HUES6 (cell line): ENCODE results near the gene RNU5D-1.

Experiments used
- H3K27ac ChIP-seq: 2 replicates; pipeline ENCODE4 v1.7.0; 2013; ENCODE audit warnings: low read depth, mild to moderate bottlenecking, low read length, inconsistent platforms
- H3K27me3 ChIP-seq: 2 replicates; pipeline ENCODE4 v1.6.1; 2013; ENCODE audit warnings: low read length; ENCODE audit not compliant: control insufficient read depth, insufficient read depth
- H3K36me3 ChIP-seq: 2 replicates; pipeline ENCODE4 v1.6.1; 2013; ENCODE audit warnings: low read length; ENCODE audit not compliant: control insufficient read depth, insufficient read depth
- H3K4me1 ChIP-seq: 2 replicates; pipeline ENCODE4 v1.6.1; 2013; ENCODE audit warnings: low read length; ENCODE audit not compliant: control insufficient read depth, insufficient read depth
- H3K4me3 ChIP-seq: 2 replicates; pipeline ENCODE4 v1.5.1; 2013; ENCODE audit warnings: low read depth, low read length
- H3K9ac ChIP-seq: one replicate; pipeline ENCODE4 v1.6.1; 2013; ENCODE audit warnings: mild to moderate bottlenecking, low read length
- H3K9me3 ChIP-seq: 2 replicates; pipeline ENCODE4 v1.6.1; 2013; ENCODE audit warnings: low read depth, low read length; ENCODE audit not compliant: control insufficient read depth, insufficient read depth

Gene RNU5D-1

DNA sequence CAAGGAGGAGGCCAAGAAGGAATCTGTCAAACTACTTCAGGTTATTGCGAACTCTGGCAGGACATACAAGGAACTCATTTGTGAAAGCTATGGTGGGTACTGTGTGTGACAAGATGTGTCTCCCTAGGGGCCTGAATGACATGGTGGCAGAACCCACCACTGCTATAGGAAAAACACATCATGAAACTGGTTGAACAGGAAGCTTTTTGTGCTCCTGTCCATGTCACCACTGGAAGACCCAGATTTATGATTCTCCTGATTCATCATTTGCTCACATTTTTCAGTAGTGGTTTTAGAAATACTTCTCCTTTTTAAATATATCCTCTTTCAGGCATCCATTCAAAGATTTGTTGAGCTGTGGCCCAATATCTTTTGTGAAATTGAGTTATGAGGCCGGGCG is 32.8 kb downstream of the RNU5D-1 start:
- Histone ChIP-seq H3K4me3 (no peak overlapping the region), H3K9ac (no peak overlapping the region), H3K27ac (no peak overlapping the region), H3K4me1 (no peaks in the 10 kb centered on the region), H3K27me3 (no peaks in the 10 kb centered on the region), H3K9me3 (no peaks in the 10 kb centered on the region), H3K36me3 (no peaks in the 10 kb centered on the region)

DNA sequence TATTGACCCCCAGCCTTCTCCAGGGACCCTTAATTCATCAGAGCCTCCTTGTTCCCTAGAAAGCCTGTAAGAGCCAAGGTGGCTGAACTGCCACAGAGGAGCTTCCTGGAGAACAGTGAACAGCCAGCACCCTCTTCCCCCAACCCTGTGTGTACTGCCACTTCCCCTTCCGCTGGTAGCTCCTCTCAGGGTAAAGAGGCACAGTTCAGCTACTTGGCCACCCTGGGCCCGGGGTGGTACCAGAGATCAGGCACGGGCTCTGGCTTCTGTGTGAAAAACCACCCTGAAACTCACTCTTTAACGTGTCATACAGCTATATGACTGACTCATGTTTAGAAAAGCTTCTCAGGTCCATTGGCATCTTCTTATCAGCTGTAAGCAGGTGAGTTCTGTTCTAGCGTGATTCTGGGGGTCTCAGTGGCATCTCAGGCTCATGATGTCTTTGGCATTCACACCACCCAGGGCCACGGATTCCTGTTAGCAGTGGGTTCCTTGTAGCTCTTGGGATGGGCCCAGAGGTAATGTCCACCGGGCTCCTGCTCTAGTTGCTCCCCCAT is 34.1 kb downstream of the RNU5D-1 start:
- Histone ChIP-seq H3K27ac (no peak overlapping the region), H3K9me3 (no peaks in the 10 kb centered on the region), H3K4me3 (no peak overlapping the region), H3K27me3 (no peaks in the 10 kb centered on the region), H3K9ac (no peak overlapping the region), H3K36me3 (no peaks in the 10 kb centered on the region), H3K4me1 (no peaks in the 10 kb centered on the region)

DNA sequence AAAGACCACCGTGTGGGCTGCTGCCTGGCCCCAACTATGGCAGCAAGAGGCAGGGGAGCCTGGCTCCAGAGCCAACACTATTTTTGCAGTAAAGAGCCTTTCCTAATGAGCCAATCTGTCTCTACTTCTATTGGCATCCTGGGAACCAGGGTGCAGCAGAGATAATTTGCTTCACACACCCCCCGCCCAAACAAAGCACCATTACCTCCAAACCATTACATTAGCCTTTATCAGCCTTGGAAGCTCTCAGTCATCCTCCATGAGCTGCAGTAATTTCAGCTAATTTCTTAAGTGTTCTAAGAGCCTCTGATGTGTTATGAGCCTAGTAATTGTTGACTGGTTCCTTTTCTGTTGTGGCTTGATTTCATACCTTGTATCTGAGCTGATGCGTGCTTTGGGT is 34.9 kb downstream of the RNU5D-1 start:
- no peak overlapping the region for H3K27ac ChIP-seq
- no peaks in the 10 kb centered on the region for H3K27me3 ChIP-seq
- no peaks in the 10 kb centered on the region for H3K9me3 ChIP-seq
- H3K4me1 ChIP-seq = no peaks in the 10 kb centered on the region
- no peak overlapping the region for H3K9ac ChIP-seq
- no peak overlapping the region for H3K4me3 ChIP-seq
- no peaks in the 10 kb centered on the region for H3K36me3 ChIP-seq

DNA sequence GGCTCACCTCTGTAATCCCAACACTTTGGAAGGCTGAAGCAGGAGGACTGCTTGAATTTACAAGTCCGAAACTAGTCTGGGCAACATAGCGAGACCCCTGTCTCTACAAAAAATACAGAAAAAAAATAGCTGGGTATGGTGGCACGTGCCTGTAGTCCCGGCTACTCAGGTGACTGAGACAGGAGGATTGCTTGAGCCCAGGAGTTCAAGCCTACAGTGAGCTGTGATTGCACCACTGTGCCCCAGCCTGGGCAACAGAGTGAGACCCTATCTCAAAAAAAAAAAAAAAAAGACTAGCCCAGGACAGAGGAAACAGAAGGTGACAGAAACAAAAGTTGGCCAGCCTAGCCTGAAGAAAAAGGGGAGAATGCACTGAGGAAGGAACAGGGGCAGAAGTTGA is 35.3 kb downstream of the RNU5D-1 start:
- Histone ChIP-seq H3K36me3 (no peaks in the 10 kb centered on the region), H3K9ac (no peak overlapping the region), H3K4me3 (no peak overlapping the region), H3K9me3 (no peaks in the 10 kb centered on the region), H3K27me3 (no peaks in the 10 kb centered on the region), H3K4me1 (no peaks in the 10 kb centered on the region), H3K27ac (no peak overlapping the region)

DNA sequence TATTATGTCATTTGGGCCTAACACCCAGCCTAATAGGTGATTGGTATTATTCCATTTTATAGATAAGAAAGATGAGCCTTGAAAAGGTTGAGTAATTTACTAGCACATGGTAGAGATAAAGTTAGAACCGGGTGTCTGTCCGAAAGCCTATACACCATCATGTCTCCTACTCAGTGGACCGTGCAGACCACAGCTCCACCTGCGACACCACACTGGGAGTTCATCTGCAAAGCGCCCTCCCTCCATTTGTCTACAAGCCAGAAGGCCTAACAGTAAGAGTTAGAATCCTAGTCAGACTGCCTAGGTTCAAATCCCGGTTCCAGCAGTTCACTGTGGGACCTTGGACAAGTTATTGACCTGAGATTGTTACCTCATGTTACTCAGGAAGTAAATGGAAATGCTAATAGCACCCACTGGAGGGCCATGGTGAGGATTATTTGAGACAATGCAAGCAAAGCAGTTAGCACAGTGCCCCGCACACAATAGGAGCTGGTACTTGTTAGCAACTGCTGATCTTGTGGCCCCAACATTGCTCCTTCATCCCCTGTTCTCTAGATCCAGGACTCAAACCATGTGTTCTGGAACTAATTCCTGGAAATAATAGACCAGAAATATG is 36.0 kb downstream of the RNU5D-1 start:
- Histone ChIP-seq H3K4me1 (no peaks in the 10 kb centered on the region), H3K4me3 (no peak overlapping the region), H3K36me3 (no peaks in the 10 kb centered on the region), H3K9me3 (no peaks in the 10 kb centered on the region), H3K9ac (no peak overlapping the region), H3K27ac (no peak overlapping the region), H3K27me3 (no peaks in the 10 kb centered on the region)

DNA sequence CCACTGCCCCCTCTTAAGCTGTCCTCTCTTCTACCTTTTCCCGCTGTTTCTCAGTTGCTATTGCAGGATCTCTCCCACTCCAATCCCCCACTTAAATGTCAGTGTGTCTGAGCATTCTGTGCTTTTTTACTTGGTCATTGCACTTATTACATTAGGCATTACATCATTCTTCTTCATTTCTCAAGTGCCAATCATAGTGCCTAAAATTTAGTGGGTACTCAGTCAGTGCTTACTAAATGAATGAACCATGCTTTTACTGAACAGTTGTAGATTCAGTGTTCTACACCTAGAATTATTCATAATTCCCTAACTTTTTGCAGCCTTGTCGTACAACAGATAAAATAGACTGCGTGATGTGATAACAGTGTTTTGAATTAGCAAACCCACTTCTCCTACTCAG is 37.1 kb downstream of the RNU5D-1 start:
- H3K4me1 ChIP-seq = peaks cover 8% of the 10 kb centered on the region; the same call in 1 of the 2 replicates
- no peak overlapping the region for H3K9ac ChIP-seq

DNA sequence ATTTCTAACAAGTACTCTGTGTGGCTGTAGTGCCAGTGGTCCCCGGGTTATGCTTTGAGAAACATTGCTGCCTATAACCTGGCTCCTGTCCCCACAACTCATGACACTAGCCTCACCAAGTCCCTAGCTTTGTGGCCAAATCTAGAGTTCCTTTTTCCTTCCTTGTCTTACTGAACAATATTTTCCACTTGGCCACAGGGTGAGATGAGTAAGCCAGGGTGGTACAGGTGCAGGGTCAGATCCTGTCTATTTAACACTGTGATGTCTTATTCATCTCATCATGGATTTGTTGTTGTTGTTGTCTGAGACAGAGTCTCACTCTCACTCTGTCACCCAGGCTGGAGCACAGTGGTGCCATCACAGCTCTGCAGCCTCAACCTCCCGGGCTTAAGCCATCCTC is 37.8 kb downstream of the RNU5D-1 start:
- no peak overlapping the region for H3K4me3 ChIP-seq
- H3K27me3 ChIP-seq = no peaks in the 10 kb centered on the region
- no peak overlapping the region for H3K27ac ChIP-seq
- no peaks in the 10 kb centered on the region for H3K36me3 ChIP-seq
- H3K4me1 ChIP-seq = peaks cover 13% of the 10 kb centered on the region; the same call in 1 of the 2 replicates
- H3K9me3 ChIP-seq = no peaks in the 10 kb centered on the region
- no peak overlapping the region for H3K9ac ChIP-seq

More for the DNA sequence above, 37.1 kb downstream of the RNU5D-1 start:
- no peaks in the 10 kb centered on the region for H3K36me3 ChIP-seq
- no peak overlapping the region for H3K4me3 ChIP-seq
- no peaks in the 10 kb centered on the region for H3K27me3 ChIP-seq
- H3K9me3 ChIP-seq = no peaks in the 10 kb centered on the region
- H3K27ac ChIP-seq = no peak overlapping the region

DNA sequence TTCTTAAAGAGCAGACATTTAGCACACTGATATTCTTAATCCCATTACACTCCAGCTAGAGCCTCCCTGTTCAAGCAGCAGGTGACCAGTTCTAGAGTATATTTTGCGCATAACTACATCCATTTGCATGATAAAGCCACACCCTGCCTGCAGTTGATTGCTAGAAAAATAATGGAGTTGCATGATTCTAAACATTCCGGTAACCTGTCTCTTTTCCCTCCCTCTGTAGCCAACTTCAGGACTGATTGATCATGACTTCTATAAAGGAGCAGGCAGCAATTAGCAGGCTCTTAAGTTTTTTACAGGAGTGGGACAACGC is 41.6 kb downstream of the RNU5D-1 start:
- Histone ChIP-seq H3K4me1 (peaks cover 17% of the 10 kb centered on the region; the same call in 1 of the 2 replicates), H3K4me3 (no peak overlapping the region), H3K27ac (no peak overlapping the region), H3K9ac (no peak overlapping the region), H3K36me3 (no peaks in the 10 kb centered on the region), H3K9me3 (no peaks in the 10 kb centered on the region), H3K27me3 (no peaks in the 10 kb centered on the region)

DNA sequence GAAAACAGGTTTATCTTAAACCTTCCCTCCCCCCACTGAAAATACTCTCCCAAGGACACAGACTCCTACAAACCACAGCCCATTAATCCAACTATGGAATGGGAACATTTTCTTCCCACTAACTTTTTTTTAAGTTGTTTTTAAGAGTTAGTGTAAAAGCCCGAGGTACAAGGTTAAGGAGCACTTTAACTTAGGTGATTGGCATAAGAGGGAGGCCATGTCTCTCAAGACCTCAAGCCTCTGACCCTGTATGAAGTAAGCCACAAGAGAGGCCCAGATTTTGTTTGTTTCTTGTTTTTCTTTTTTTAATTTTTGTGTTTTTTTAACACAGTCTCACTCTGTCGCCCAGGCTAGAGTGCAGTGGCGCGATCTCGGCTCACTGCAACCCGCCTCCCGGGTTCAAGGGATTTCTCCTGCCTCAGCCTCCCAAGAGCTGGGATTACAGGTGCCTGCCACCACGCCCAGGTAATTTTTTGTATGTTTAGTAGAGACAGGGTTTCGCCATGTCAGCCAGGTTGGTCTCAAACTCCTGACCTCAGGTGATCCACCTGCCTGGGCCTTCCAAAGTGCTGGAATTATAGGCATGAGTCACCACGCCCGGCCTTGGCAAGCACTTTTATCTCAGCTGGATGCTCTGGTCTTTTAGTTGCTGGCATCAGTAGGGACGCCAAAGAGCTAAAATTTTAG is 42.1 kb downstream of the RNU5D-1 start:
- Histone ChIP-seq H3K9me3 (no peaks in the 10 kb centered on the region), H3K27ac (no peak overlapping the region), H3K36me3 (no peaks in the 10 kb centered on the region), H3K27me3 (no peaks in the 10 kb centered on the region), H3K9ac (no peak overlapping the region), H3K4me1 (peaks cover 18% of the 10 kb centered on the region; the same call in 1 of the 2 replicates), H3K4me3 (no peak overlapping the region)

DNA sequence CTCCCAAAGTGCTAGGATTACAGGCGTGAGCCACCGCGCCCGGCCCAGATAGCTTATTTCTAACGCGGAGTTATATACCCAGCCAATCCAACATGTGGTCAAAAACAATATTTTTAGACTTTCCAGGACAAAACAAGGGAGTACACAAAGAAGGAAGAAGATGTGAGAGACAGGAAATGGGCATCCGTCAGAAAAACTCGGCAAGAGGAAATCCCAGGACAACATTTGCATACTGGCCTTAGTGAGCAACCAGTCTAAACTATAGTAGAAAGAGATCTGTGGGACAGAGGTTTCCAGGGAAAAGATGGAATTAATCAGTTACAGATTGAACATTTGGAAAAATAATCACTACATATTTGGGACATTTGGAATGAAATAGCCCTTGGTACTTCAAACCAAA is 45.1 kb downstream of the RNU5D-1 start:
- Histone ChIP-seq H3K27me3 (no peaks in the 10 kb centered on the region), H3K4me1 (peaks cover 28% of the 10 kb centered on the region), H3K9ac (no peak overlapping the region), H3K4me3 (no peak overlapping the region), H3K27ac (no peak overlapping the region), H3K9me3 (no peaks in the 10 kb centered on the region), H3K36me3 (no peaks in the 10 kb centered on the region)

DNA sequence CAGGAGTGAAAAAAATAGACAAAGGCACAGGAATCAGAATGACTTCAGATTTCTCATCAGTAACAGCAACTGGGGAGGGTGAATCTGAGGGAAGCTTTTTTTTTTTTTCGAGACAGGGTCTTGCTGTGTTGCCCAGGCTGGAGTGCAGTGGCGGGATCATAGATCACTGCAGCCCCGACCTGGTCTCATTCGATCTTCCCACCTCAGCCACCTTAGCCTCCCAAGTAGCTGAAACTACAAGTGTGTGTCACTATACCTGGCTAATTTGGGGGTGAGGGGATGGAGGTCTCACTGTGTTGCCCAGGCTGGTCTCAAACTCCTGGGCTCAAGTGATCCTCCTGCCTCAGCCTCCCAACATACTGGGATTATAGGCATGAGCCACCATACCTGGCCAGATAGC is 45.8 kb downstream of the RNU5D-1 start:
- H3K27ac ChIP-seq = no peak overlapping the region
- no peak overlapping the region for H3K9ac ChIP-seq
- H3K4me1 ChIP-seq = peaks cover 28% of the 10 kb centered on the region
- H3K36me3 ChIP-seq = no peaks in the 10 kb centered on the region
- no peaks in the 10 kb centered on the region for H3K9me3 ChIP-seq
- H3K4me3 ChIP-seq = no peak overlapping the region
- H3K27me3 ChIP-seq = no peaks in the 10 kb centered on the region
